Sigmoid colon (tissue), 7 donors: ENCODE data around the gene MYRFL. TPM values are rescaled to one million over a fixed set of nuclear protein-coding genes. Genes with fewer than 3 reads are reported as not detected.

ENCODE experiments used
- DNase-seq: peaks from one replicate; pipeline ENCODE4 v3.0.0-alpha.2; 2019
- H3K27ac ChIP-seq, 4 donors: fragments of 200-600 bp; sonication (generic); one replicate each; pipeline ENCODE4 v1.5.1; 2016 to 2019; ENCODE audit warnings: mild to moderate bottlenecking in 1 of 4
- H3K27me3 ChIP-seq, 3 donors: fragments of 200-600 bp; sonication (generic); one replicate each; pipeline ENCODE4 v1.5.1; 2019; ENCODE audit warnings: mild to moderate bottlenecking in 1 of 3
- H3K36me3 ChIP-seq, 4 donors: fragments of 200-600 bp; sonication (generic); one replicate each; pipeline ENCODE4 v1.5.1; 2016 to 2019
- H3K4me1 ChIP-seq, 4 donors: fragments of 200-600 bp; sonication (generic); one replicate each; pipeline ENCODE4 v1.5.1; 2017 to 2019
- H3K4me3 ChIP-seq, 4 donors: fragments of 200-600 bp; sonication (generic); one replicate each; pipeline ENCODE4 v1.5.1; 2017 to 2019; ENCODE audit warnings: mild to moderate bottlenecking in 2 of 4, moderate library complexity in 1 of 4
- H3K9me3 ChIP-seq, 4 donors: fragments of 200-600 bp in 3 of 4; sonication (generic) in 3 of 4; one replicate each; pipeline versions ENCODE4 v1.5.1 to v1.6.1; 2013 to 2019
- CTCF ChIP-seq, 4 experiments: fragments of 450-650 bp in 3 of 4; fragments of 200-600 bp in 1 of 4; IDR thresholded peaks; one replicate each; pipeline ENCODE4 v1.5.1; 2016 to 2019; ENCODE audit warnings: antibody characterized with exemption in 4 of 4, mild to moderate bottlenecking in 3 of 4, moderate library complexity in 2 of 4
- EP300 ChIP-seq, 4 donors: sonication (generic); formaldehyde crosslinking; IDR thresholded peaks; one replicate each; pipeline ENCODE4 v1.6.1; 2017; ENCODE audit warnings: antibody characterized with exemption in 4 of 4
- POLR2A ChIP-seq, 2 donors: fragments of 450-650 bp; IDR thresholded peaks; one replicate each; pipeline ENCODE4 v1.6.1; 2016; ENCODE audit warnings: antibody characterized with exemption in 2 of 2, mild to moderate bottlenecking in 2 of 2, moderate library complexity in 2 of 2
- POLR2AphosphoS5 ChIP-seq, 4 donors: sonication (generic); formaldehyde crosslinking; IDR thresholded peaks; one replicate each; pipeline ENCODE4 v1.6.1; 2017; ENCODE audit warnings: antibody characterized with exemption in 4 of 4
- WGBS, 2 donors: extraction: QIAGEN DNeasy Blood & Tissue Kit; methylation state at CpG; one replicate each; pipeline ENCODE4 v1.1.7; 2013; 5-methylcytosine and 5-hydroxymethylcytosine counted together
- intact Hi-C: fragments of 100-400 bp; cut with DNase I; formaldehyde crosslinking; loops from one replicate; pipeline ENCODE4 v1.15.1; 2023
- polyA plus RNA-seq, 3 donors: library from polyadenylated mRNA; stranded (reverse); fragments of 200-250 nt; gene quantifications; one replicate each; pipeline ENCODE4 v1.2.3, GENCODE V29; 2013
- total RNA-seq, 4 donors: library from RNA; depleted of rRNA; stranded (reverse); fragments of >200 nt; gene quantifications; one replicate each; pipeline ENCODE4 v1.1.0, GENCODE V29; 2016
- donor health status: healthy with polysubstance abuse.
- donor health status: Bipolar disorder and iron deficiency.
- donor health status: healthy.

The MYRFL gene
- total and polyA plus RNA-seq, 7 donors, result 0.48 TPM; not detected in 6

GRCh38 chr12:69906411-69907216, 81.6 kb downstream of the MYRFL start:
- Histone ChIP-seq H3K4me3 (no peak overlapping the region), H3K4me1 (no peaks in the 10 kb centered on the region), H3K27me3 (no peaks in the 10 kb centered on the region), H3K36me3 (no peaks in the 10 kb centered on the region), H3K27ac (no peak overlapping the region), H3K9me3 (no peaks in the 10 kb centered on the region)
- no peak for TF ChIP-seq EP300 (IDR thresholded peaks at IDR 0.05)
- no peak for TF ChIP-seq CTCF (IDR thresholded peaks at IDR 0.05)
- TF ChIP-seq POLR2AphosphoS5 (IDR thresholded peaks at IDR 0.05), result no peak
- TF ChIP-seq POLR2A (IDR thresholded peaks at IDR 0.05), result no peak
- DNase-seq, result no peak
- WGBS, 2 donors, result 51 to 73% methylated on average over 4 of the region's 4 CpGs
- intact Hi-C loops, result no loop called here

GRCh38 chr12:69908203-69908602, 83.2 kb downstream of the MYRFL start:
- H3K4me3 ChIP-seq, result no peak overlapping the region
- no peak for DNase-seq
- TF ChIP-seq POLR2A (IDR thresholded peaks at IDR 0.05) (no peak), EP300 (IDR thresholded peaks at IDR 0.05) (no peak), POLR2AphosphoS5 (IDR thresholded peaks at IDR 0.05) (no peak), CTCF (IDR thresholded peaks at IDR 0.05) (no peak)
- no peaks in the 10 kb centered on the region for H3K36me3 ChIP-seq
- H3K27ac ChIP-seq, result no peak overlapping the region
- no peaks in the 10 kb centered on the region for H3K9me3 ChIP-seq
- intact Hi-C loops, result no loop called here
- WGBS, 2 donors, result 76 to 78% methylated on average over 3 of the region's 3 CpGs
- no peaks in the 10 kb centered on the region for H3K4me1 ChIP-seq
- H3K27me3 ChIP-seq, result no peaks in the 10 kb centered on the region

GRCh38 chr12:69910694-69911093, 85.7 kb downstream of the MYRFL start:
- no peak overlapping the region for H3K27ac ChIP-seq
- 34 to 79% methylated on average over 2 of the region's 2 CpGs for WGBS, 2 donors
- no peak for DNase-seq

DNA sequence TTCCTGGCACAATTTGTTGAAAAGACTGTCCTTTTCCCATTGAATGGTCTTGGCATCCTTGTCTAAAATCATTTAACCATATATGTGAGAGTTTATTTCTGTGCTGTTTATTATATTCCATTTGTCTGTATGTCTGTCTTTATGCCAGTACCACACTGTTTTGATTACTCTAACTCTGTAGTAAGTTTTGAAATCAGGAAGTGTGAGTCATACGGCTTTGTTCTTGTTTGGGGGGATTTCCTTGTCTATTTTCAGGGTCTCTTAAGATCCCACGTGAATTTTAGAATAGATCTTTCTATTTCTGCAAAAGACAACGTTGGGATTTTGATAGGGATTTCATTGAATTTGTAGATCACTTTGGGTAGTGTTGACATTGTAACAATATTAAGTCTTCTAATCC, 88.5 kb downstream of the MYRFL start:
- 58 to 74% methylated on average over 3 of the region's 3 CpGs for WGBS, 2 donors
- H3K4me1 ChIP-seq, result no peaks in the 10 kb centered on the region
- DNase-seq, result no peak
- no peak overlapping the region for H3K27ac ChIP-seq
- H3K36me3 ChIP-seq, result no peaks in the 10 kb centered on the region
- H3K4me3 ChIP-seq, result no peak overlapping the region
- H3K27me3 ChIP-seq, result no peaks in the 10 kb centered on the region
- intact Hi-C loops, result no loop called here
- no peaks in the 10 kb centered on the region for H3K9me3 ChIP-seq
- TF ChIP-seq POLR2AphosphoS5 (IDR thresholded peaks at IDR 0.05) (no peak), POLR2A (IDR thresholded peaks at IDR 0.05) (no peak), CTCF (IDR thresholded peaks at IDR 0.05) (no peak), EP300 (IDR thresholded peaks at IDR 0.05) (no peak)

More at GRCh38 chr12:69910694-69911093, 85.7 kb downstream of the MYRFL start:
- no peaks in the 10 kb centered on the region for H3K4me1 ChIP-seq
- no peaks in the 10 kb centered on the region for H3K36me3 ChIP-seq
- no peak for TF ChIP-seq POLR2AphosphoS5 (IDR thresholded peaks at IDR 0.05)
- TF ChIP-seq CTCF (IDR thresholded peaks at IDR 0.05), result no peak
- no peak for TF ChIP-seq EP300 (IDR thresholded peaks at IDR 0.05)
- TF ChIP-seq POLR2A (IDR thresholded peaks at IDR 0.05), result no peak
- H3K27me3 ChIP-seq, result no peaks in the 10 kb centered on the region
- intact Hi-C loops, result no loop called here
- no peaks in the 10 kb centered on the region for H3K9me3 ChIP-seq
- no peak overlapping the region for H3K4me3 ChIP-seq
